HG03064 (cell line): ENCODE data around the gene SCGB2A2.

Experiments
- ATAC-seq: cut with Tn5 transposase; IDR thresholded peaks from one replicate; pipeline ENCODE4 v1.9.1; 2021; ENCODE audit warnings: low read depth; ENCODE audit not compliant: unreplicated experiment

Gene SCGB2A2

GRCh38 chr11:62269654-62270278 is at the start of gene SCGB2A2:
SCGB2A2 (plus strand) TSS chr11:62270158; CDS start chr11:62270217, 59 bp downstream.
- no peak for ATAC-seq

DNA sequence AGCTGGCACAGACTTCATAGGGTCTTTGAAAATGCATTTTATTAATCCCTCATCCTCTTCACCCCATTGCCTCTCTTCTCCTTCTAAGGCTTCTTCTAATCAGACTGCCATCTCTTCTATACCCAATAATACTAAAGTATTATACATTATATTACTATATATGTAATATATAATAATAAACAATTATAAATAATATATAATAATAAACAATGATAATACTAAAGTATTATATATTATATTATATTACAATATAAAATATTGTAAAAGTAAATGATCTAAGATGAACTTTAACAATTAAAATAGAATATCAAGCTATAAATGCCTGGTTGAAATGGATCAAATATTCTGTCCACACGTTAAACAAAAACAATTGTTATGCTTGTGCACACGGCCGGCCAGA is 48.5 kb upstream of the SCGB2A2 start:
- no peak for ATAC-seq

- ATAC-seq, result no peak
Observed at GRCh38 chr11:62223095-62223494, 46.9 kb upstream of the SCGB2A2 start.

DNA sequence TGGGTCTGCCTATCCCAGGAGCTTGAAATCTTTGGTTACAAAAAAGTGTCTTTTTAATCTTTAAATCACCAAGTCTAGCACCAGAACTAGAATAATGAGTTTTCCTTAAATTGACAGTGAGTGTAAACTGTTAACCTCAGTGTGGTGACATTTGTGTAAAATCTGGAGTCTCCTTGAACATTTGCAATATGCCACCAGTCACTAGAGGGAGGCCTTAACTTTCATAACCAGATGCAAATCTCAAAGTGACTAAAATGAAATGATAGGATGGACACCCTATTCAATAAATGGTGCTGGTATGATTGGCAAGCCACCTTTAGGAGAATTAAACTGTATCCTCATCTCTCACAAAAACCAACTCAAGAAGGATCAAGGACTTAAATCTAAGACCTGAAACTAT is 36.2 kb upstream of the SCGB2A2 start:
- no peak for ATAC-seq

GRCh38 chr11:62236187-62236586 is 33.8 kb upstream of the SCGB2A2 start:
- no peak for ATAC-seq

GRCh38 chr11:62237499-62237898 is 32.5 kb upstream of the SCGB2A2 start:
- no peak for ATAC-seq

DNA sequence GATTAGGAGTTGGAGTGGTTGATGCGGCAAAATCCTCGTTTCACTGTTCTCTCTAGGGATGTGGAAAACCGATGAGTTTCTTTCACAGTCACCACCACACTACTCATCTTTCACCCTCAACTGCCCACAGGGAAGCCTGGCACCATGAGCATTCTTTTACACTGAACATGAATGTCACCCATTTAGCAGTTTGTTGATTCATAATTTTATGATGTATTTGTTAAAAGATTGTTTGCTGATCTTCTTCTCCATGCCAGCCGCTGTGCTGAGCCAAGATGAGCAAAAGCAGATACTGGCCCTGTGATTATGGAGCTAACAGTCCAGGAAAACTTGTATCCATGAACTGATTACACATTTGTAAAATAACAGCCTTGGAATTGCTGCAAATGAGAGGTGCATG is 31.8 kb upstream of the SCGB2A2 start:
- ATAC-seq, result no peak

GRCh38 chr11:62241095-62241494 is 28.9 kb upstream of the SCGB2A2 start:
- ATAC-seq, result no peak

- no peak for ATAC-seq
Observed at GRCh38 chr11:62242021-62242420, 27.9 kb upstream of the SCGB2A2 start, which contains the start of gene SCGB1D2. SCGB1D2 (plus strand) TSS chr11:62242239; CDS start chr11:62242308, 69 bp downstream.

- ATAC-seq, result no peak
Observed at GRCh38 chr11:62245271-62245753, 24.6 kb upstream of the SCGB2A2 start.

DNA sequence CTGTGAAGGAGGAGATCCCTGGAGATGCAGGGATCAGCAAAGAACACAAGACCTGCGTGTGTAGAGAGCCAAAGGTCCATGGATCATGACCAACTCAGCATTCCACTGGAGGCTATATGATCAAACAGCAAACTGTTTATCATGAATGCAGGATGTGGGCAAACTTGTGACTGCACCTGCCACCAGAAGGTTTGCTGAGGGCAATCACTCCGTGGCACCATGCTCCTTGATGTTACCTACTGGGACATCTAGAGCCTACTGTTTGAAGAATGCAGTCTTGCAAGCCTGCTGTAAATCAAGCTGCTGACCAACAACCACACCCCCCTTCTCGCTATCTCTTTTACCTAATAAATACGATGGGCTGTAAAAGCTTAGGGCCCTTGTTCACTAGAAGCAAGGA is 18.3 kb upstream of the SCGB2A2 start:
- no peak for ATAC-seq

DNA sequence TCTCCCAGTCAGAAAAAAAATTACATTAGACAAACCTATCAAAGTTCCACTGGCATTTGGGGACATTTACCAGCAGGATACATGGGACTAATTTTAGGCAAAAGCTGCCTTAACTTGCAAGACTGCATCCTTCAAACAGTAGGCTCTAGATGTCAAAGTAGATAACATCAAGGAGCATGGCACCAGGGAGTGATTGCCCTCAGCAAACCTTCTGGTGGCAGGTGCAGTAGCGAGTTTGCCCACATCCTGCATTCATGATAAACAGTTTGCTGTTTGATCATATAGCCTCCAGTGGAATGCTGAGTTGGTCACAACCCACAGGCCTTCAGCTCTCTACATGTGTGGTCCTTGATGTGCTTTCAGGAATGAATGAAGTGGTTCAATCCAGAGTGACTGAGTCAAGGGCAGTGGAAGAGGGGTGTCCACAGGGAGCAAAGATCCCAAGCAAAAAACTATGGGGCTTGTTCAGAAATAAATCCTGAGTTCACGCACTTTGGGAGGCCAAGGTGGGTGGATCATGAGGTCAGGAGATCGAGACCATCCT is 15.9 kb upstream of the SCGB2A2 start:
- no peak for ATAC-seq

GRCh38 chr11:62256281-62256680 is 13.7 kb upstream of the SCGB2A2 start:
- ATAC-seq, result no peak

GRCh38 chr11:62260261-62260953 is 9.6 kb upstream of the SCGB2A2 start:
- ATAC-seq, result no peak

DNA sequence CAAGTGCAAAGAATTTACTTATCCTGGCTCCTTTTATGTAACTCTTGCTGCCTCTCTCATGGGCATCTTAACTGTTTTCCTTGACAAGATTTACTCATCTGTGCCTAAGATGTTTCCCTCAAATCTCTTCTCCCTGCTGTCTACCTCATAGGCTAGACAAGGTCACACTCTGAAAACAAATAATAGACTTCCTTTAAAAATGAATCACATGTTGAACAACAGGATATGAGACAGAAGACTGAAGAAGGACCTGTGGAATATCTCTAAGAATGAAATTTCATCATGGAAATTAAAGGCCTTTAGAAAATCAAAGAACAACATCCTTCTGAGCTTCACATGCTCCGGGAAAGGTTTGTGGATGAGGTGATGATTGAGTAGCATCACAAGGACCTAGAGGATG is 6.0 kb upstream of the SCGB2A2 start:
- no peak for ATAC-seq

GRCh38 chr11:62266558-62266957 is 3.4 kb upstream of the SCGB2A2 start:
- ATAC-seq, result no peak

DNA sequence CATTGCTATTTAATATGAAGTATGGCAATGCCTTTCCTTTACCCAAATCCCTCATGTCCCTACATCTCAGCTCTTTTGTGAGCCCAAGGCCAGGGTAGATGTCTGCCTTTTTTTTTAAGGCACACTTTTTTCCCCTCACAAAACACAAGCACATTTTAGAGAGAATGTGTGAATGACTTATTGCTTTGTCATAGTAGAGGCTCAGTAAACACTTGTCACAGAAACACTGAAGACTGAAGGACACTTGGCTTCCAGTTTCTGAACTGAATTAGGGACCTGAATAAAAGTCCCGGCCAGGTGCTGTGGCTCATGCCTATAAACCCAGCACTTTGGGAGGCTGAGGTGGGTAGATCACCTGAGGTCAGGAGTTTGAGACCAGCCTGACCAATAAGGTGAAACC is 2.9 kb upstream of the SCGB2A2 start:
- ATAC-seq, result no peak

- ATAC-seq, result no peak
Observed at GRCh38 chr11:62267576-62267975, 2.4 kb upstream of the SCGB2A2 start.

DNA sequence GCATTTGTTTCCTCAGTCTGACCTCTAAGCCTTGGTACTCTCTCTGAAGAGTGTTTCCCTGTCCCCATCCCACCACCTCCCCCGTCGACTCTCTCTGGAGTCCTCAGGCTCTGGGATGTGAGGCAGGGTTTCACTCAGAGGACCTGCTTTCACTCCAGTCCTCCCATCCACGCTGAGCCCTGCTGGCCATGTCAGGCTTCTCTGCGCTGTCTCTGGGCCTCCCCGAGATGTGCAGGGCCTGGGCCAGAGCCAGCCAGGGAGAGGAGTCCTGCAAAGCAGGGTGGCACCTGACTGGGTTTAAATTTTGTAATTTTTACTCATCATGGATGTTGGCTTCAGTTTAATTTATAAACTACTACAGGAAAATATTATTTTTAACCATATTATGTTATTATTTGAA is 3.3 kb downstream of the SCGB2A2 start:
- ATAC-seq, result no peak

GRCh38 chr11:62273789-62274275 is 3.9 kb downstream of the SCGB2A2 start:
- no peak for ATAC-seq

- ATAC-seq, result no peak
Observed at GRCh38 chr11:62280452-62280851, 10.5 kb downstream of the SCGB2A2 start.

- ATAC-seq, result no peak
Observed at GRCh38 chr11:62295504-62295903, 25.5 kb downstream of the SCGB2A2 start.
